ENCODE results near the gene BRD4.
A peak's percentile ranks its signal among the peaks of the same experiment; 100 is the strongest.

Gene BRD4

DNA sequence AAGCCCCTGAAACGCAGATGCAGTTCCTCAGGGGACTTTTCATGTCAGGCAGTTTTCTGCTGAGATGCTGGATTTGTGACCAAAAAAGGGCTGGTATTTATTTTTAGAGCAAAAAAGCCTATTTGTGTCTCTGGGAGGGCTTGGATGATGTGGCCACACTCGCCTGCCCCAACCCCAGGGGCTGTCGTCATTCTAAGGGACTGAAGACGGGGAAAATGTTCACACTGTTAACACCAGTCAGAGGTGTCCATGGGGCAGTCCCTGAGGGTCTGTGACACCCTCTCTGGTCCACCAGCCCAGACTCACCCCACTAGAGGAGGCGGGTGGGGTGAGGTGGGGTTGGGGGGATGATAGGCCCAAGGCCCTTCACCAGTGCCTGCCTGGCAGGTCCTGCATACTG lies 84.2 kb downstream of the BRD4 start:
- peak; percentile 89 for DNase-seq (ENCODE audit: low spot score)
- Histone ChIP-seq H3K27ac (peak overlapping the region; percentile 99), H3K4me3 (peak overlapping the region; percentile 24)
- TF ChIP-seq, protein P1, sequence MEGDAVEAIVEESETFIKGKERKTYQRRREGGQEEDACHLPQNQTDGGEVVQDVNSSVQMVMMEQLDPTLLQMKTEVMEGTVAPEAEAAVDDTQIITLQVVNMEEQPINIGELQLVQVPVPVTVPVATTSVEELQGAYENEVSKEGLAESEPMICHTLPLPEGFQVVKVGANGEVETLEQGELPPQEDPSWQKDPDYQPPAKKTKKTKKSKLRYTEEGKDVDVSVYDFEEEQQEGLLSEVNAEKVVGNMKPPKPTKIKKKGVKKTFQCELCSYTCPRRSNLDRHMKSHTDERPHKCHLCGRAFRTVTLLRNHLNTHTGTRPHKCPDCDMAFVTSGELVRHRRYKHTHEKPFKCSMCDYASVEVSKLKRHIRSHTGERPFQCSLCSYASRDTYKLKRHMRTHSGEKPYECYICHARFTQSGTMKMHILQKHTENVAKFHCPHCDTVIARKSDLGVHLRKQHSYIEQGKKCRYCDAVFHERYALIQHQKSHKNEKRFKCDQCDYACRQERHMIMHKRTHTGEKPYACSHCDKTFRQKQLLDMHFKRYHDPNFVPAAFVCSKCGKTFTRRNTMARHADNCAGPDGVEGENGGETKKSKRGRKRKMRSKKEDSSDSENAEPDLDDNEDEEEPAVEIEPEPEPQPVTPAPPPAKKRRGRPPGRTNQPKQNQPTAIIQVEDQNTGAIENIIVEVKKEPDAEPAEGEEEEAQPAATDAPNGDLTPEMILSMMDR (IDR thresholded peaks at IDR 0.05), result no peak

DNA sequence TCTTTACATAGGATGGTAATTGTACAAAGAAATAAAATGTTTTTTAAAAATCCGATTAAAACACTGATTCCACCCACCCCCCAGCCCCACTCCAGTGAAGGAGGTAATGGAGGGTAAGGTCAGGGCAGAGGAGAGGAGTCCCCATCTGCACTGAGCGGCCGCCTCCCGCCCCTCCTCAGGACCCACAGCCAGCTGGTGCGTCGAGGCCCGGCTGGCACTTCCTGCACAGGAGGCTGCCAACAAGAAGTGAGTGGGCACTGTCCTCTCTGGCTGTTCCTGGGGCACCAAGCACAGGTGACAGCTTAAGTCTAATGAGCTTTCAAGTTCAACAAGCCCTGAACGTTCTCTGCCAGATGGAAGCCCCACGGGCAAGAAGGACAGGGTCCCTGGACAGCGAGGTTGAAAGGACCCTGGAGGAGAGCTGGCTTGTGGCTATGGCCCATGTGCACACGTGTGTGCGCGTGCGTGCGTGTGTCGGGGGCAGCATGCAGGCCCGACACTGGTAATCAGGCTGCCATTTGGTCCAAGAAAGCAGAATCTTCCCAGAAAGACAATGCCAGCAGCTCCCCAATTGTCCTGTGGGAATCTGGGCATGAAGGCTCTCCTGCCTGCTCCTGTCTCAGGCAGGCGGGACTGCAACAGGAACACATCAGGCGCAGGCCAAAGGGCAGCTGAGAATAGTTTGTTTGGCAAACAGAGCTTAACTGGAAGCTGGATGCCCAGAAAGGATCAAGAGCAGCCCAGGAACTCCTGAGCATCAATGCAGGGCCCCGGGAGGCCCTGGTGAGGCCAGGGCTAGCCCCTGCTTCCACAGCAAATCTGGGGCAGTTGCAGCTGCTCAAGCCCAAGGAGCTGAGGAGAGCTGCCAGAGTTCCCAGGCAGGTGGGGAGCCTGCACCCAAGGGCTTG lies 85.0 kb downstream of the BRD4 start:
- no peak for DNase-seq (ENCODE audit: low spot score)
- TF ChIP-seq, protein P1 (IDR thresholded peaks at IDR 0.05), result no peak
- H3K4me3 ChIP-seq, result peak overlapping the region; percentile 40
- peak overlapping the region; percentile 99 for H3K27ac ChIP-seq

DNA sequence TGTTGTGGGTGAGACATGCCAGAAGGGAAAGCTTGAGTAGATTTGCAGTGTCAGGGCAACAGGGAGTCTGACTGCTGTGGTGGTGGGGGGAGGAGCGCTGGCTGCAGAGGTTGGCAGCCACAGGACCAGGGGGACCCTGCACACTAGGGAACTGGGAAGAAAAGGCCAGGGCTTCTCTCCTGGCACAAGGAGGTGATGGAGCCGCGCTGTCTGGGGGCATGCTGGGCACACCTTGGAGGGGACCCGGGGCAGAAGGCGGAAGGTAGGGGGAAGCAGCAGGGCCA lies 86.2 kb downstream of the BRD4 start:
- TF ChIP-seq, protein P1 (IDR thresholded peaks at IDR 0.05), result no peak
- DNase-seq (ENCODE audit: low spot score), result no peak
- Histone ChIP-seq H3K27ac (peak overlapping the region; percentile 99), H3K4me3 (no peak overlapping the region)

DNA sequence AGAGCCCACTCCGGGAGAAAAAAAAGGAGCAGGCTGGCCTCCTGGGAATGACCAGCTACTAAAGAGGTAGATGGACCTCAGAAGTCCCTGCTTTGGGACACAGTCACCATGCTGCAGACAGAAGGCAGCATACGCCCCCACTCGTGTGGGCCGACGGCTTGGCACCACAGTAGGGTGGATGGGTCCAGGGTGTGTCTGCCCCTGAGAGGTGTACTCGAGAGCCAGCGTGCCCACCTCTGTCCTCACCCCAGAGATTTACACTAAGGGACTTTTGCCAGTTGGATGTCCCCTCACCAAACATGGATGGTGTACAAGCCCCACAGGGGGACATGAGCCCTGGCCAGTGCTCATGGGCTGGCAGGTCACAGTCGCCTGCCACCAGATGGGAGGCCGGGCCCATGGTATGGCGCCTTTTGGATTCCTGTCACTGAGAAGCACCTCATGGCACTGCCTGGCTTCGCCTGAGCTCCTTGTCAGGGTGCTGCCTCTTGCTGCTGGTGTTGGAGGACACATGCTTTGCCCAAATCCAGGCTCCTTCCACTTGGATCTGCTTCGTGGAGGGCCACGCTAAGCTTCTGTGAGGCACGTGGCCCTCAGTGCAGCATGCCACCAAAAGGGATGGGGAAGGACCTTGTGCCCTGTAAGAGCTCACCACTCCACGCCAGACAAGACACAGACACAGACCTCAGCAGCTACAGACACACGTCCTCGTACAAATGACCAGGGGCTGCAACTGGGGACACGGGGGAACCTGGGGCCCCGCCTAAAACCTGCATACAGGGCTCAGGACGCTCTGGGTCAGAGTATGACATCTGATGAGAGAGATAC lies 86.8 kb downstream of the BRD4 start:
- TF ChIP-seq, protein P1 (IDR thresholded peaks at IDR 0.05), result no peak
- Histone ChIP-seq H3K4me3 (no peak overlapping the region), H3K27ac (peak overlapping the region; percentile 99)
- no peak for DNase-seq (ENCODE audit: low spot score)

DNA sequence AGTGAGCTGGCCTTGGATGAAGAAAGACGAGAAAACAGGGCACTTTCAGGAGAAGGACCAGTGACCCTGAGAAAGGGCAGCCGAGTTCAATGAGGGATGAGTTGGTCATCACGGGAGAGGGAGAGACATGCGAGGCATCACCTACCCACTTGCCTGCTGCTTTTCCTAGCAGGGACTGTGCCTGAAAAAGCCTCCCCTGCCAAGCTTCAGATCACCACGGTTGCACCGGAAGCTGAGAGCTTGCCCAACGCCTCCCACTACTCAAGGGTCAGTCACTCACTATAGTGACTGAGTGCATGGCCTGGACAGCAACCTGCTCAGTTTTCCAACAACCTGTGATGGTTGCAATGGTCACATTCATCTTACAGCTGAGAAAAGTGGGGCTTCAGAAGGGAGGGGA lies 87.5 kb downstream of the BRD4 start:
- H3K4me3 ChIP-seq, result no peak overlapping the region
- TF ChIP-seq, protein P1 (IDR thresholded peaks at IDR 0.05), result no peak
- H3K27ac ChIP-seq, result peak overlapping the region; percentile 99
- DNase-seq (ENCODE audit: low spot score), result no peak

DNA sequence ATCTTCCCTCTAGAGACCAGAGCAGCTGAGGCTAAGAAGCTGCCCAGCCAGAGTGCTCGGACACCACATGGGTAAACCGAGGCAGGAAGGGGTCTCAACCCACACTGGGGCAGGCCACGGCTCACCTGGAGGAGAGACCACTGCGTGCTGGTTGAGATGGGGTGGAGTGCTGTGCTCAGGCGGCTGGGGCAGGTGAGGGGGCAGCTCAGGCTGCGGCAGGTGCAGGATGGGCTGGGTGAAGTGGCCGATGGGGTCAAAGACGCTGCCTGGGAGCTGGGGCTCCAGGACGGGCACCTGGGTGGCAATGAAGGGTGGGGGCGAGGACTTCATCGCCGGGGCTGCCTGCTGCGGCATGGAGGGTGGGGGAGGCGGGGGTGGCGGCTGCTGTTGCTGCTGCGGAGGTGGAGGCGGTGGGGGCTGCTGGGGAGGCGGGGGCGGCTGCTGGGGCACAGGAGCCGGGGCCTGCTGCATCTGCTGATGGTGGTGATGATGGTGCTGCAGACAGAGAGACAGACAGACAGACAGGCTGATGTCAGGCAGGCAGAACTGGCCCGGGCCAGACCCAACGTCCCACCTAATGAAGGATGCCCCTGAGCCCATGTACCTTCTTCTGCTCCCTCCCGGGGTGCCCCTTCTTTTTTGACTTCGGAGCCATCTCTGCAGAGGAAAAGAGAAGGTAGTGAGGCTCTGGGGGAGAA lies 88.1 kb downstream of the BRD4 start:
- Histone ChIP-seq H3K27ac (peak overlapping the region; percentile 99), H3K4me3 (no peak overlapping the region)
- TF ChIP-seq, protein P1 (IDR thresholded peaks at IDR 0.05), result no peak
- no peak for DNase-seq (ENCODE audit: low spot score)

Measured in coronary artery (tissue), 2 donors.